Neural cell (in vitro differentiated cells): ENCODE measurements around the gene RALGPS1. TPM values are rescaled to one million over a fixed set of nuclear protein-coding genes. Genes with fewer than 3 reads are reported as not detected.

Experiments
- H2AFZ ChIP-seq: fragments of 200-600, 300-800 bp; sonication (generic), shearing (Covaris generic); 2 replicates; pipeline ENCODE4 v1.6.0; 2014; ENCODE audit warnings: low read depth, mild to moderate bottlenecking, antibody characterized with exemption, low read length, moderate library complexity
- H3F3A ChIP-seq: fragments of 200-600 bp; shearing (Covaris generic); 2 replicates; pipeline ENCODE4 v1.6.1; 2016; ENCODE audit warnings: mild to moderate bottlenecking, moderate library complexity, mixed read lengths, antibody characterized with exemption, low read length; ENCODE audit not compliant: insufficient read depth, poor library complexity, severe bottlenecking
- H3K27ac ChIP-seq: fragments of 200-600, 300-800 bp; sonication (generic), shearing (Covaris generic); 2 replicates; pipeline ENCODE4 v1.5.1; 2014; ENCODE audit warnings: mild to moderate bottlenecking, low read length, moderate library complexity
- H3K27me3 ChIP-seq: fragments of 300-800, 200-600 bp; sonication (generic), shearing (Covaris generic); 2 replicates; pipeline ENCODE4 v1.6.0; 2014; ENCODE audit warnings: mild to moderate bottlenecking, low read depth, low read length, moderate library complexity; ENCODE audit not compliant: insufficient read depth
- H3K36me3 ChIP-seq: fragments of 300-800, 200-600 bp; sonication (generic), shearing (Covaris generic); 2 replicates; pipeline ENCODE4 v1.5.1; 2014; ENCODE audit warnings: mild to moderate bottlenecking, antibody characterized with exemption, low read length, moderate library complexity; ENCODE audit not compliant: insufficient read depth
- H3K4me2 ChIP-seq: fragments of 300-800, 200-600 bp; sonication (generic), shearing (Covaris generic); 2 replicates; pipeline ENCODE4 v1.6.0; 2014; ENCODE audit warnings: mild to moderate bottlenecking, low read length
- H3K4me3 ChIP-seq: fragments of 300-800, 200-600 bp; sonication (generic), shearing (Covaris generic); 2 replicates; pipeline ENCODE4 v1.5.1; 2014; ENCODE audit warnings: mild to moderate bottlenecking, low read length, moderate library complexity
- H3K79me2 ChIP-seq: fragments of 200-600 bp; shearing (Covaris generic); replicated peaks from 2 replicates; pipeline ENCODE4 v1.6.0; 2014; ENCODE audit warnings: mild to moderate bottlenecking, low read length, moderate library complexity; ENCODE audit not compliant: insufficient read depth
- H3K9ac ChIP-seq: fragments of 300-800, 200-600 bp; sonication (generic), shearing (Covaris generic); 2 replicates; pipeline ENCODE4 v1.6.1; 2016; ENCODE audit warnings: mild to moderate bottlenecking, low read length, mixed read lengths
- H3K9me2 ChIP-seq: fragments of 200-600 bp; shearing (Covaris generic); 2 replicates; pipeline ENCODE4 v1.6.1; 2016; ENCODE audit warnings: mild to moderate bottlenecking, low read length, mixed read lengths; ENCODE audit not compliant: insufficient read depth
- H3K9me3 ChIP-seq: fragments of 200-600, 300-800 bp; sonication (generic), shearing (Covaris generic); 2 replicates; pipeline ENCODE4 v1.6.1; 2016; ENCODE audit warnings: mild to moderate bottlenecking, mixed run types, low read length, moderate library complexity, mixed read lengths
- H4K20me1 ChIP-seq: fragments of 200-600 bp; shearing (Covaris generic); 2 replicates; pipeline ENCODE4 v1.6.1; 2016; ENCODE audit warnings: mild to moderate bottlenecking, mixed run types; ENCODE audit not compliant: insufficient read depth
- EP300 ChIP-seq: fragments of 450-650 bp; conservative IDR thresholded peaks from 2 replicates; pipeline ENCODE4 v1.6.1; 2014; ENCODE audit warnings: antibody characterized with exemption, mild to moderate bottlenecking, moderate library complexity; ENCODE audit not compliant: poor library complexity, severe bottlenecking
- EZH2 ChIP-seq: fragments of 200-600, 300-800 bp; shearing (Covaris generic), sonication (generic); IDR thresholded peaks from 2 replicates; pipeline ENCODE4 v1.6.1; 2014; ENCODE audit warnings: antibody characterized with exemption, low read length, borderline replicate concordance, mild to moderate bottlenecking; ENCODE audit not compliant: insufficient read depth, poor library complexity, severe bottlenecking
- MXI1 ChIP-seq: fragments of 450-650 bp; conservative IDR thresholded peaks from 2 replicates; pipeline ENCODE4 v1.6.1; 2014; ENCODE audit warnings: antibody characterized with exemption, mild to moderate bottlenecking; ENCODE audit not compliant: poor library complexity, severe bottlenecking
- POLR2AphosphoS5 ChIP-seq: IDR thresholded peaks from 2 replicates; pipeline ENCODE4 v1.6.1; 2012
- RAD21 ChIP-seq: fragments of 450-650 bp; conservative IDR thresholded peaks from 2 replicates; pipeline ENCODE4 v1.6.1; 2014; ENCODE audit warnings: antibody characterized with exemption, mild to moderate bottlenecking, moderate library complexity
- SMC3 ChIP-seq: fragments of 450-650 bp; conservative IDR thresholded peaks from 2 replicates; pipeline ENCODE4 v1.6.1; 2014; ENCODE audit warnings: antibody characterized with exemption, mild to moderate bottlenecking, moderate library complexity; ENCODE audit not compliant: poor library complexity
- TAF1 ChIP-seq: IDR thresholded peaks from 2 replicates; pipeline ENCODE4 v1.6.1; 2012; ENCODE audit warnings: low read depth
- polyA plus RNA-seq: library from polyadenylated mRNA; depleted of rRNA; stranded (reverse); fragments of >200 nt; gene quantifications from 2 replicates; pipeline ENCODE4 v1.2.3, GENCODE V29; 2014
- TF ChIP-seq, protein P1 (sequence below): IDR thresholded peaks from 2 replicates; pipeline ENCODE4 v1.6.1; 2012; ENCODE audit warnings: borderline replicate concordance
- TF ChIP-seq, protein P2 (sequence below): fragments of 450-650 bp; IDR thresholded peaks from 2 replicates; pipeline ENCODE4 v1.5.1; 2014; ENCODE audit warnings: antibody characterized with exemption, mild to moderate bottlenecking, moderate library complexity; ENCODE audit not compliant: poor library complexity, severe bottlenecking

RALGPS1 gene
- polyA plus RNA-seq, 1 donor from 2014 or later = 37.1 TPM

DNA sequence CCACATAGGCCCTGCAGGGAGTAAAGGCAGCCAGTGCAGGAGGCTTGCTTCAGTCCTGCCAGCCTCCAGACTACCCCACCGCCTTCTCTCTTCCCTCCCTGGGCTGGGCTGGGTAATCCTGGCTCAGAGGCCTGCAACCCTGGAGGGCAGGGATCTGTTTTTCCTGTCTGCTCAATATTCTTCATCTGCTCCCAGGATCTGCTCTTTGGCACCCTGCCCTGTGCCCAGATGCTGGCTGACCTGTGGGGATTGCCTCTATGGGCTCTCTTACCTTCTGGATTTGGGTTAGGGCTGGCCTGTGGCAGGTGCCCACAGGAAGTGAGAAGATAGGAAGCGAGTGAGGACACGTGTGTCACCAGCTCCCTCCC, 215.1 kb downstream of the RALGPS1 start:
- Histone ChIP-seq H3K36me3 (no peaks in the 10 kb centered on the region), H3K4me3 (no peak overlapping the region), H3K4me2 (no peak overlapping the region), H4K20me1 (no peaks in the 10 kb centered on the region), H3K27me3 (no peaks in the 10 kb centered on the region), H3K27ac (no peak overlapping the region), H2AFZ (no peak overlapping the region), H3K79me2 (no peaks in the 10 kb centered on the region), H3K9ac (no peak overlapping the region), H3K9me2 (no peaks in the 10 kb centered on the region), H3F3A (no peaks in the 10 kb centered on the region), H3K9me3 (no peaks in the 10 kb centered on the region)
- TF ChIP-seq TAF1 (no peak), EZH2 (no peak), RAD21 (no peak), MXI1 (no peak)
- TF ChIP-seq, protein P1, sequence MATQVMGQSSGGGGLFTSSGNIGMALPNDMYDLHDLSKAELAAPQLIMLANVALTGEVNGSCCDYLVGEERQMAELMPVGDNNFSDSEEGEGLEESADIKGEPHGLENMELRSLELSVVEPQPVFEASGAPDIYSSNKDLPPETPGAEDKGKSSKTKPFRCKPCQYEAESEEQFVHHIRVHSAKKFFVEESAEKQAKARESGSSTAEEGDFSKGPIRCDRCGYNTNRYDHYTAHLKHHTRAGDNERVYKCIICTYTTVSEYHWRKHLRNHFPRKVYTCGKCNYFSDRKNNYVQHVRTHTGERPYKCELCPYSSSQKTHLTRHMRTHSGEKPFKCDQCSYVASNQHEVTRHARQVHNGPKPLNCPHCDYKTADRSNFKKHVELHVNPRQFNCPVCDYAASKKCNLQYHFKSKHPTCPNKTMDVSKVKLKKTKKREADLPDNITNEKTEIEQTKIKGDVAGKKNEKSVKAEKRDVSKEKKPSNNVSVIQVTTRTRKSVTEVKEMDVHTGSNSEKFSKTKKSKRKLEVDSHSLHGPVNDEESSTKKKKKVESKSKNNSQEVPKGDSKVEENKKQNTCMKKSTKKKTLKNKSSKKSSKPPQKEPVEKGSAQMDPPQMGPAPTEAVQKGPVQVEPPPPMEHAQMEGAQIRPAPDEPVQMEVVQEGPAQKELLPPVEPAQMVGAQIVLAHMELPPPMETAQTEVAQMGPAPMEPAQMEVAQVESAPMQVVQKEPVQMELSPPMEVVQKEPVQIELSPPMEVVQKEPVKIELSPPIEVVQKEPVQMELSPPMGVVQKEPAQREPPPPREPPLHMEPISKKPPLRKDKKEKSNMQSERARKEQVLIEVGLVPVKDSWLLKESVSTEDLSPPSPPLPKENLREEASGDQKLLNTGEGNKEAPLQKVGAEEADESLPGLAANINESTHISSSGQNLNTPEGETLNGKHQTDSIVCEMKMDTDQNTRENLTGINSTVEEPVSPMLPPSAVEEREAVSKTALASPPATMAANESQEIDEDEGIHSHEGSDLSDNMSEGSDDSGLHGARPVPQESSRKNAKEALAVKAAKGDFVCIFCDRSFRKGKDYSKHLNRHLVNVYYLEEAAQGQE = no peak

DNA sequence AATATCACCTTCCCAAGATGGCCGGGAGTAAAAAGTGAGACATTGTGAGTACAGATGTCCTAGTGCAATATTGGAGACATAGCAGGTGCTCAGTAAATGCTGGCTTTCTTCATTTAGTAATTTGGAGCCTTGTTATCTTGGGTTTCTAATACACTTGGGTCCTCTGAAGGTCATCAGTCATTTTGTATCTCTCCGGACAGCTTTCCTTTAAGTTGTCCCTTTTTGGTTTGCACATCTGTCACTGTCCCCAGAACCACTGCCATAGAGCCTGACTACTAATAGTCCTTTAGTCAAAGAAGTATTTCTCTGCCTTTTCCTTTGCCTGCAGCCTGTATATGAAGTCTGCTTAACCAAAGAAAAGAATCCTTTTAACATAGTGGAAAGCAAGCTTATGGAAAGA, 215.7 kb downstream of the RALGPS1 start:
- TF ChIP-seq EP300 = no peak
- TF ChIP-seq, protein P2, sequence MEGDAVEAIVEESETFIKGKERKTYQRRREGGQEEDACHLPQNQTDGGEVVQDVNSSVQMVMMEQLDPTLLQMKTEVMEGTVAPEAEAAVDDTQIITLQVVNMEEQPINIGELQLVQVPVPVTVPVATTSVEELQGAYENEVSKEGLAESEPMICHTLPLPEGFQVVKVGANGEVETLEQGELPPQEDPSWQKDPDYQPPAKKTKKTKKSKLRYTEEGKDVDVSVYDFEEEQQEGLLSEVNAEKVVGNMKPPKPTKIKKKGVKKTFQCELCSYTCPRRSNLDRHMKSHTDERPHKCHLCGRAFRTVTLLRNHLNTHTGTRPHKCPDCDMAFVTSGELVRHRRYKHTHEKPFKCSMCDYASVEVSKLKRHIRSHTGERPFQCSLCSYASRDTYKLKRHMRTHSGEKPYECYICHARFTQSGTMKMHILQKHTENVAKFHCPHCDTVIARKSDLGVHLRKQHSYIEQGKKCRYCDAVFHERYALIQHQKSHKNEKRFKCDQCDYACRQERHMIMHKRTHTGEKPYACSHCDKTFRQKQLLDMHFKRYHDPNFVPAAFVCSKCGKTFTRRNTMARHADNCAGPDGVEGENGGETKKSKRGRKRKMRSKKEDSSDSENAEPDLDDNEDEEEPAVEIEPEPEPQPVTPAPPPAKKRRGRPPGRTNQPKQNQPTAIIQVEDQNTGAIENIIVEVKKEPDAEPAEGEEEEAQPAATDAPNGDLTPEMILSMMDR = no peak
- TF ChIP-seq SMC3 = no peak
- TF ChIP-seq POLR2AphosphoS5 = no peak
- no peak for TF ChIP-seq TAF1
- TF ChIP-seq MXI1 = no peak
- TF ChIP-seq, protein P1 = no peak
- no peak for TF ChIP-seq EZH2
- TF ChIP-seq RAD21 = no peak
- Histone ChIP-seq H4K20me1 (no peaks in the 10 kb centered on the region), H3K27ac (no peak overlapping the region), H3K4me2 (no peak overlapping the region), H3K9me2 (no peaks in the 10 kb centered on the region), H3K27me3 (no peaks in the 10 kb centered on the region), H3K9ac (no peak overlapping the region), H3K79me2 (no peaks in the 10 kb centered on the region), H3F3A (no peaks in the 10 kb centered on the region), H3K4me3 (no peak overlapping the region), H3K9me3 (no peaks in the 10 kb centered on the region), H3K36me3 (no peaks in the 10 kb centered on the region), H2AFZ (no peak overlapping the region)
